Skin of body (tissue), 2 donors: ENCODE measurements around the gene MSI2. TPM values are rescaled to one million over a fixed set of nuclear protein-coding genes. Genes with fewer than 3 reads are reported as not detected.
"Not testable (repeated sequence)": the region's sequence is repeated elsewhere in the genome, so short reads cannot be mapped to it uniquely, and the experiment has no call there.

Experiments
- DNase-seq: peaks from one replicate; lab custom pipeline; 2025; lab: John Stamatoyannopoulos, UW
- total RNA-seq: library from RNA; depleted of rRNA; stranded (reverse); fragments of >200 nt; gene quantifications from one replicate; pipeline ENCODE4 v1.2.3, GENCODE V29; 2014

Gene MSI2
- total RNA-seq, 1 donor from 2014 or later, result 22.9 TPM

GRCh38 chr17:57496382-57496781, 240.1 kb downstream of the MSI2 start:
- DNase-seq, result no peak

GRCh38 chr17:57498443-57498842, 242.1 kb downstream of the MSI2 start:
- no peak for DNase-seq

GRCh38 chr17:57499221-57499620, 242.9 kb downstream of the MSI2 start:
- DNase-seq, result not testable (repeated sequence)

GRCh38 chr17:57499648-57500049, 243.3 kb downstream of the MSI2 start:
- DNase-seq, result no peak

- no peak for DNase-seq
Measured at GRCh38 chr17:57501016-57501415, 244.7 kb downstream of the MSI2 start.

- DNase-seq, result no peak
Measured at GRCh38 chr17:57502022-57502421, 245.7 kb downstream of the MSI2 start.

- no peak for DNase-seq
Measured at GRCh38 chr17:57502811-57503241, 246.5 kb downstream of the MSI2 start.

GRCh38 chr17:57504208-57504607, 247.9 kb downstream of the MSI2 start:
- DNase-seq, result no peak

- no peak for DNase-seq
Measured at GRCh38 chr17:57505841-57506773, 249.8 kb downstream of the MSI2 start.

GRCh38 chr17:57506774-57507127, 250.4 kb downstream of the MSI2 start:
- no peak for DNase-seq

GRCh38 chr17:57507828-57508227, 251.5 kb downstream of the MSI2 start:
- no peak for DNase-seq

- DNase-seq, result no peak
Measured at GRCh38 chr17:57508671-57509070, 252.3 kb downstream of the MSI2 start.

- no peak for DNase-seq
Measured at GRCh38 chr17:57511475-57512123, 255.3 kb downstream of the MSI2 start.

GRCh38 chr17:57512258-57512657, 255.9 kb downstream of the MSI2 start:
- DNase-seq, result no peak

- no peak for DNase-seq
Measured at GRCh38 chr17:57512691-57513090, 256.4 kb downstream of the MSI2 start.

GRCh38 chr17:57513569-57513968, 257.2 kb downstream of the MSI2 start:
- no peak for DNase-seq

- DNase-seq, result no peak
Measured at GRCh38 chr17:57514614-57515013, 258.3 kb downstream of the MSI2 start.

GRCh38 chr17:57515662-57516211, 259.4 kb downstream of the MSI2 start:
- DNase-seq, result no peak

GRCh38 chr17:57516290-57517230, 260.2 kb downstream of the MSI2 start:
- no peak for DNase-seq

GRCh38 chr17:57517273-57517631, 260.9 kb downstream of the MSI2 start:
- no peak for DNase-seq
